SW 1271 (cell line): ENCODE measurements around the gene ABCC6.
"Not testable (repeated sequence)": the region's sequence is repeated elsewhere in the genome, so short reads cannot be mapped to it uniquely, and the experiment has no call there.

Experiments
- DNase-seq, 2 experiments: peaks; one replicate each; lab custom pipeline; 2025; lab: John Stamatoyannopoulos, UW

The ABCC6 gene

DNA sequence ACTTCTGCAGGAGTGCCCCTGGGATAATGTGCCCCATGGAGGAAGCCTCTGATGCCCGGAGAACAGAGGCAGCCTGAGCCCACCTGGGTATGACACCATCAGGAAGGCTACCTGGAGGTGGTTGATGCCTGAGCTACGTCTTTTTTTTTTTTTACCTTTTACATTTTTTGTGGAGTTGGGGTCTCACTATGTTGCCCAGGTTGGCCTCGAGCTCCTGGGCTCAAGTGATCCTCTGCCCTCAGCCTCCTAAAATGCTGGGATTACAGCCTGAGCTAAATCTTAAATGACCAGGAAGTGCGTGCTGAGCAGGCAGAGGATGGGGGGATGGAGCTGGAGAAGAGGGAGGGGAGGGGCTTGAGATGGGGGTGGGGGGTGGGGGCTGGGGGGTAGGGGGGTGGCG lies 32.7 kb downstream of the ABCC6 start:
- no peak for DNase-seq

DNA sequence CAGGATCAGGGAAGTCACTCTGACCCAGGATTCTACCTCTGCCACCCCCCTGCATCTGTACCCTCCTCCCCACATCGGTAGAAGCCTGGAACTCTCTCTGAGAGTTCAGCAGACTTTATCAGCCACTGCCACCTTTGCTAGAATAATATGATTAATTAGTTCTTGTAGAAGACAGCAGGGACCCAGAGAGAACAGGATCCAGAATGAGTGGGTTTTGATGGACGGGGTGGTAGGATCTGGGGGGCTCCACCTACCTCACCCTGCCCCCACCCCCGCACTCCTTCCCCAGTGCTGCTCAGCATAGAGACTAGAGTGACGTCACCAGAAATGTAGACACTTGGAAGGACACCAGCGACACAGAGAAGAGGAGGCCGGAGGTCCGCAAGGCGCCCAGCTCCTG lies 33.5 kb downstream of the ABCC6 start:
- DNase-seq: no peak

DNA sequence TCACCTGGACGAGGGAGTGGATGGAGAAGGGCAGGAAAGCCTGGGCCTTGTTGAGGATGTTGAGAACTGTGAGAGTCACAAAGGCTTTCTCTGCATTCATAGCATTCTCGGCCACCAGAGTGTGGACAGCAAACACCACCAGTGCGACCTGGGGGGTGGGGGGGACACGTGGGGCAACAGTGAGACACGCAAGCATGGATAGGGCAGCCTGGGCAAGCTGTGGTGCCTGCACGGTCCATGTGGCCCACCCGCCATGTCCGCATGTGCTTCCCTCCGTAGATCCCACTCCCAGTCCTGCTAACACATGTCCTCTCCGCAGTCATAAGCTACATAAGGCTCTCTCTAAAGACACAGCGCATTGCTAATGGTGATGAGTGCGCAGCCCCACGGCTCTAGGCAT lies 34.5 kb downstream of the ABCC6 start:
- no peak for DNase-seq

DNA sequence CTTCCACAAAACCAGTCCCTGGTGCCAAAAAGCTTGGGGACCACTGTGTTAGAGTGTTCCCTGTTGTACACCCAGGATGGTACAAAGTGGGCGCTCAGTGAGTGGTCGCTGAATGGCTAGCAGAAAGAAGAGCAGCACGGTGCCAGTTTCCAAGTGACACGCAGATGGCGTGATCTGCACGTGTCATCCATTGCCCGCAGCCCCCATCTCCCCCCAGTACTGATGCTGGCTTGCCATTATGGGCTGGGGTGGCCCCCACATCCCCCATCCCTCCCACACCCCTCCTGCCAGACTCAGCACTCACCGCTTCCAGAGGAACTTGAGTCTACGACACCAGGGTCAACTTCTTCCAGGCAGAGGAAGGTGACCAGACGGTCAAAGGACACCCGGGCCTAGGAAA lies 36.5 kb downstream of the ABCC6 start:
- no peak for DNase-seq

DNA sequence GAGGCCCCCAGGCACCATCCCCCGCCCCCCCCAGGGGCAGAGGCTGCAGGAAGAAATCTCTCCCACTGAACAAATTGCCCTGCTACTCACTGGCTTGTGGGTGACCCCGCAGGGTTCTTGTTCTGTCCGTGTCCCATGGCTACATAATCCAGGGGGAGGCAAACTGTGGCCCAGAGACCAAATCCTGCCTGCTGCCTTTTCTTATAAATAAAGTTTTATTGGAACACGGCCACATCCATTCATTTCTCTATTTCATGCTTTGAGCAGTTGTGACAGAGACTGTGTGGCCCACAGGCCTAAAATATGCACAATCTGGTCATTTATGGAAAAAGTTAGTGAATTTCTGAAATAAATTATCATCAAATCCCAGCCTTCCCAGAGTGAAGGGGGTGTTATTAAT lies 38.2 kb downstream of the ABCC6 start:
- DNase-seq: no peak

DNA sequence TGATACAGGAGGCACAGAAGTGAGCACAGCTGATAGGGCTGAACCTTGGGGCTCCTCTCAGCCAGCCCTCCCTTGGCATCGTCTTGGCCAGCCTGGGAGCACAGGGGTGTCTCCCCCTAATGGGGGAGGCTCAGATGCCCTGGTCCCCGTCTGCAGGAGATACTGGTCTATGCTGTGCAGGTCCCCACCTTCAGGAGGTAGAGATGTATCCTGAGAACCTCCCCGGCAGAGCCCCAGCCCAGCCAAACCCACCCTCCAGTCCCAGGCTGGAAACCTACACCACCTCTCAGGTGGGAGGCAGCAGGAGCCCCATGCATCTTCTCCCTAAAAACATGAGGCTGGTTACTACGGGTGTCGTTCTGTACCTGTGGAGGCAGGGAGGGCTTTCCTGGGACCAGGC lies 38.7 kb downstream of the ABCC6 start:
- no peak for DNase-seq

DNA sequence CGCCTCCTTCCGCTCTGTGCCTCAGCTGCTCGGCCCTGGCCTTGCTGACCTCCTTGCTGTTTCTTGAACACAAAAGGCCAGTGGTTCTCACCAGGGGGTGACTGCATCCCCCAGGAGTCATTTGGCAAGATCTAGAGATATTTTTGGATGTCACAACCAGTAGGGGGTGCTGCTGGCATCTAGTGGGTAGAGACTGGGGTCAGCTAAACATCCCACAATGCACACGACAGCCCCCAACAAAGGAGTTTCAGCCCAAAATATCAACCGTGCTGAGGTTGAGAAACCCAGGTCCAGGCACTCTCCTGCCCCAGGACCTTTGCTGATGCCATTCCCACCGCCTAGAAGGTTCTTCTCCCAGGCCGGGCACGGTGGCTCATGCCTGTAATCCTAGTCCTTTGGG lies 39.7 kb downstream of the ABCC6 start:
- DNase-seq: no peak

DNA sequence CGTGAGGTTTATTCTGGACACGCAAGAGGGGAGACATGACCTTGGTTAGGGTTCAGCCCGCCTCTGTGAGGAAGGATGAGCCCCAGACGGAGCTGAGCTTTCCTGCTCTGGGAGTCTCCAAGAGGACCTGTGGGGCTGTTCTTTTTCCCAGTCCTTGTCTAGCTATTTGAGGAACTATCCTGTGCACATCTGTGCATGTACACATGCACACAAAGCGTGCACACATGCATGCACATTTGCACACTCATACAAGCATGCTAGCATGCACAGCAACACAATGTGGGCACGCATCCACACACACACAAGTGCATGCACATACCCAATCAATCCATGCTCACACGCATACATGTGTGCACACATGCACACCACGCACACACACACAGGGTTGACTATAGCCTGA lies 40.4 kb downstream of the ABCC6 start:
- DNase-seq: no peak

DNA sequence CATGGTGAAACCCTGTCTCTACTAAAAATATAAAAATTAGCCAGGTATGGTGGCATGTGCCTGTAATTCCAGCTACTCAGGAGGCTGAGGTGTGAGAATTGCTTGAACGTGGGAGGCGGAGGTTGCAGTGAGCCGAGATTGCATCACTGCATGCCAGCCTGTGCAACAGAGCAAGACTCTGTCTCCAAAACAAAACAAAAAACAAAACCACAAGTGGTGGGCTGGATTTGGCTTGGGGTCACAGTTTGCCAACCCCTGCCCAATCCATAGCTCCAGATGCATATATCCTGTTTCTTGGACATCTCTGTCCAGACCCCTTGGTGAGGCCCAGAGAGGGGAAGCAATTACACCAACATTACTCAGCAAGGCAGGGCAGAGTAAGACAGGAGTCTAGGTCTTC lies 41.5 kb downstream of the ABCC6 start:
- not testable (repeated sequence) for DNase-seq

DNA sequence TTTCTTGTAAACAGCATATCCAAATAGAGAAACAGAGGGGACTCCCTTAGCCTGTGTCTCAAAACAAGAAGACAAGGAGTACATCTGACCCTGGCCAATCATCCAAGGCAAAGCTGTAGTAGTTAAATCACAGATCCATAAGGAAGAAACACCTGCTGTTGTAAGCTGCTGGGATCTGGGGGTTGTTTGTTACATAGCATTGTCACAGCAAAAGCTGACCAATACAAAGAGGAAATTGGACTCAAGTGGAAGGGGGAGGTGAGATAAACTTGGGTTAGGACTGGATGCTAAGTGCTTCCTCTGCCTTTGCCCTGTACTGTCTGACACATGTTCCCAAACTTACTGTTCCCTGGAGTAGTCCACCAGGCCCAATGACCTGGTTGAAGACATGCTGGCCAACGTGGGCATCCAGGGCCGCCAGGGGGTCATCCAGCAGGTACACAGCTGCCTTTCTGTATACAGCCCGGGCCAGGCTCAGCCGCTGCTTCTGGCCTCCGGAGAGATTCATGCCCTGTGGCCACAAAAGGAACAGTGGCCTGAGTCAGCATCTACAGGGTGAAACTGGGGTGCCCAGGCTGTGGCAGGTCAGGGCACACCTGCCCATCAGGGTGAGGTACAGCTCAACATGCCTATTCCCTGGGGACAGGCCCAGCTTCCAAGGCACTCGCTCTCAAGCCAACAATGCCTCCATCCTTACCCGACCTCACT lies 44.7 kb downstream of the ABCC6 start:
- DNase-seq: no peak

DNA sequence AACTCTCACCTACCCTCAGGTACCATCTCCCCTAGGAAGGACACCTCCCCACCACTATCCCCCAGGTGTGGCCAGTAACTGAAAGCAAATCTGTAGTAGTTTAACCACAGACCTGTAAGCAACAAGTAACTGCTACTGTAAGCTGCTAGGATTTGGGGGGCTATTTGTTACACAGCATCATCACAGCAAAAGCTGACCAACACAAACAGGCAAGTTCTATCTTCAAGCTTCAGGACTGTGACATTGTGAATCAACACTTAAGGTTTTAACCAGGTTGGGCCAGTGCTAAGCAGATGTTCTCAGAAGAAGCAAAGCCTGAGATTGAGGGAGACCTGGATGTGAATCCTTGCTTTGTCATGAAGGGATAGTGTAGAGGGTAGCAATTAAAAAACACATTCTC lies 47.0 kb downstream of the ABCC6 start:
- DNase-seq: no peak

DNA sequence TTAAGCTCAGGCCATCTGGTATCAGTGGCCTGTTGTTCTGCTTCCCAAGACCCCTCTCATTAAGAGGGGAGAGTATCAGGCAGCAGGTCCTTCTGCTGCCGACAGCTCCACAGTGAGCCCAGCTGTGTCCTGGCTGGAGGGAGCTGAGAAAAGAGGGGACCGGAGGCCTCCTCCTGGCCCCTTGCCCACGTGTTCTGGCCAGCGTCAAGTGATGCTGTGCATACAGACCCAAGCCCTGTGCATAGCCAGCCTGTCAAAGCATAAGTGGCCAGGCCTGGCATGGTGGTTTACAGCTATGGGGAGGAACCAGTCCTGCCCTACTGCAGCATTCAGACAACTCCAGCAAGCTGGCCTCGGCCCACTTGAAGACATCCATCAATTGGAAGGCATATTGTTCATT lies 48.0 kb downstream of the ABCC6 start:
- no peak for DNase-seq

DNA sequence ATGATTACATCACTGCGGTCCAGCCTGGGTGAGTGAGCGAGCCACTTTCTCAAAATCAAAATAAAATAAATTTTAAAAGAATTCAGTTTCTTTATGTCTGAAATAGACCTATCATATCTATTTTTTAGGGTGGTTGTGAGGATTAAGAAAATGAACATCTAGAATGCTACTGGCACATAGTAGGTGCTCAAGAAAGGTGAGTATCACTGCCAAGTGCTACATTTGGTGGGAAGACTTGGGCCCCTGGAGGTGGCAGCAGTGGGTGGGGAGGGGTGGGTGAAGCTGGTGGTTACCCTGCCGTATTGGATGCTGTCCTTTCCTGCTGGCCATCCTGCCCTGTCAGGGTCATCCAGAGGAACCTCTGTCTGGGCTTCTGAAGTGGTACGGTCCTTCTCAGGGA lies 50.3 kb downstream of the ABCC6 start:
- no peak for DNase-seq

DNA sequence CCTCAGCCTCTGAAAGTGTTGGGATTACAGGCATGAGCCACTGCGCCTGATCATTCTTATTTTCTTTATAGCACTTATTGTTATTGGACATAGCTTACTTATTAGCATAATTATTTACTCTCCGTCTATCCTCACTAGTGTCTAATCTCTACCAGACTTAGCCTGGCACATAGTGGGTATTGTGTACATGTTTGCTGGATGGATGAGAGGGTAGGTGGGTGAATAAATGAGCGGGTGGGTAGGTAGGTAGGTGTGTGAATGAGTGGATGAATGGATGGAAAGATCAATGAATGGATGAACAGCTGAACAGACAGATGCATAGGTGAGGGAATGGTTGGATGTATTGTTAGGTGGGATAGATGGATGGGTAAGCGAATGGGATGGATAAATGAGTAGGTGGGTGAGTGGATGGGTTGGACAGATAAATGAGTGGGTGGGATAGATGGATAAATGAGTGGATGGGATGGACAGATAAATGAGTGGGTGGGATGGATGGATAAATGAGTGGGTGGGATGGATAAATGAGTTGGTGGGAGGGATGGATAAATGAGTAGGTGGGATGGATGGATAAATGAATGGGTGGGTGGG lies 51.9 kb downstream of the ABCC6 start:
- no peak for DNase-seq

DNA sequence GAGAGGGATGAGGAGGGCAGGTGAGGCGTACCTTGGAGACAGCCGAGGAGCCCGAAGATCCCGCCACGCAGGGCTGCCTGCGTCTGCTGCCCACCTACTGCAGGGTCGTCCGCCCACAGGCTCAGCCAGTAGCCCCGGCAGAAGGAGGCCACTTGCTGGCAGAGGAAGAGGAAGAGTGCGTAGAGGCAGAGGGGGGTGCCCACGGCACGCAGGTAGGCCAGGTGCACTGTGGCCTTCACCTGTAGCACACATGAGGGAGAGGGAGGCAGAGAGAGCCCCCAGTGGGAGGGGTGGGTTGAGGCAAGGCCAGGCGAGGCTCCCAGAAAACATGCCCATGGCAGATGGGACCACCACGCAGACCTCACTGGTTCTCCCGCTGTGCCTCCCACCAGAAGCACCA lies 53.7 kb downstream of the ABCC6 start:
- DNase-seq: no peak

DNA sequence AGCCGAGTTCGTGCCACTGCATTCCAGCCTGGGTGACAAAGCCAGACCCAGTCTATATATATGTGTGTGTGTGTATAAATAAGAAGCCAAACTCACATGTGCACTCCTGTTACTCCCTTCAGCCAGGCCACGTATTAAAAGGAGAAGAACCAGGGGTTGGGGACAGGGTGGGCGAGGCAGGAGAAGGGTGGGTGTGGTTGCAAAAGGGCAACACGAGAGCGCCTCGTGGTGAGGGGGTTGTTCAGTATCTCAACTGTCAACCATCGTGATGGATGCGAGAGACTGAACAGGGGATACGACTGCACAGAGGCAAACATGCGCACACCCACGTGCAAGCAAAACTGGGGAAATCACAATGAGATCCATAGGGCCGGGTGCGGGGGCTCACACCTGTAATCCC lies 54.9 kb downstream of the ABCC6 start:
- no peak for DNase-seq

DNA sequence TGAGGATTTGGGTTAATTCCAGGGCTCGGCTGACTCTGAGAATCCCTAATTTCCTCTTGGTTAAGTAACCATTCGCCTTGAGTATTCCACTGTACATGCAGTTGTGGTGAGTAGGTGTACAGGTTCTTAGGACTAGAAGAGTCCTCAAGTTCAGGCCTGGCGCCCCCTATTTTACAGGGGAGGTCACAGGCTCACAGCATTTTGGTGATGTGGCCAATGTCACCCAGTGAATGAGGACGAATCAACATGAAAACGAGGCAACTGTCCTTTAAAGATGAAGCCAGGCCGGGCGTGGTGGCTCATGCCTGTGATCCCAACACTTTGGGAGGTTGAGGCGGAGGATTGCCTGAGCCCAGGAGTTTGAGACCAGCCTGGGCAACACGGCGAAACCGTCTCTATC lies 55.4 kb downstream of the ABCC6 start:
- DNase-seq: no peak

DNA sequence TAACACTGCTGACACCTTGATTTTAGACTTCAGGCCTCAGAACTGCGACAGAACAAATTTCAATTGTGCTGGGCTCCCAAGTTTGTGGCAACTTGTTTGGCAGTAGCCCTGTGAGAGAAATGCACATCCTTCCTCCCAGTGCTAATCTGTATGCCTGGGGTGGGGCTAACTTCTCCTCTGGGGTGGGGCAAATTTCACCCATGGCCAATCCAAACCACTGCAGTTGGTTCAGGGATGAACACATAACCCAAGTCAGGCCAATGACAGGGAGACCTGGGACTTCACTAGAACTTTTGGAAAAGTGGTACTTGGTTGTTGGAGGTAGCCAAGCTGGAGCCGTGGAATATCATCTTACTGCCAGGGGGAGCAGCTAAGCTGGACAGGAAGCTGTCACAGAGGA lies 56.3 kb downstream of the ABCC6 start:
- DNase-seq: no peak

DNA sequence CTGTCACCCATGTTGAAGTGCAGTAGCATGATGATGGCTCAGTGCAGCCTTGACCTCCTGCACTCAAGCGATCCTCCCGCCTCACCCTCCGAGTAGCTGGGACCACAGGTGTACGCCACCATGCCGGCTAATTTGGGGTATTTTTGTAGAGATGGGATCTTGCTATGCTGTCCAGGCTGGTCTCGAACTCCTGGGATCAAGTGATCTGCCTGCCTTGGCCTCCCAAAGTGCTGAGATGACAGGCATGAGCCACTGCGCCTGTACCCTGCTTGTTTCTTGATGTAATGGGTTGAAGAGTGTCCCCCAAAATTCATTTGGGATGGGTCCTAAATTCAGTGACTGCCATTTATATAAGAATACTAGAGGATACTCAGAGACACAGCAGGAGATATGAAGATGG lies 57.2 kb downstream of the ABCC6 start:
- no peak for DNase-seq

DNA sequence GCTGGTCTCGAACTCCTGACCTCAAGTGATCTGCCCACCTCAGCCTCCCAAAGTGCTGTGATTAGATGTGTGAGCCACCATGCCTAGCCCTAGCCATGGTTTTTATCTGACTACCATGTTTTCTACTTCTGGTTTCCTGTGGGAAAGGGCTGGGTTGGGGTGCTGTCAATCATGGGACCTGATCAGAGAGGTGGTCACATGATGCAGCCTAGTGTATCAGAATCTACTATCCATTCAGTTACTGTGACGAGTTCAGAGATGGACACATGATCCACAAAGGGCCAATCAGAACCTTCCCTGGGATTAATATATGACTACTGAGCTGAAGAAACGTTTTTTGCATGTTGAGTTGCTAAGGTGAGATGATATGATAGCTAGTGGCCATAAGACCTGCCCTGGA lies 59.1 kb downstream of the ABCC6 start:
- DNase-seq: no peak

DNA sequence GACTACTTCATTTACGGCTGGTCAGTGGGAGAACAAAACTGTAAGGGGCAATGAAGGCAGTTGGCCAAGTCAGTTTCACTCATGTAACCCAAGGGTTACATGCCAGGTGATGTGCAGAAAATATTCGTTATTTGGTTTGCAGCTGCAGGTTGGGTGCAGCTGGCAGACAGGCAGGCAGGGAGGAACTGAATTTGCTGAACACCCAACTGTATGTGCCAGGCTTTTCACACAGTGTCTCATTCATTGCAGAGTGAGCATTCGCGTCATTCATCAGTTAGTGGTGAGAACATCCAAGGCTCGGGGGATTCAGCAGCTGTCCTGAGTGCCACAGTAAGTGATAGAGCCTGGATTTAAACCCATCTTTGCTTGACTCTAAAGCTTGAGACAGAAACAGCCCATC lies 59.7 kb downstream of the ABCC6 start:
- no peak for DNase-seq

DNA sequence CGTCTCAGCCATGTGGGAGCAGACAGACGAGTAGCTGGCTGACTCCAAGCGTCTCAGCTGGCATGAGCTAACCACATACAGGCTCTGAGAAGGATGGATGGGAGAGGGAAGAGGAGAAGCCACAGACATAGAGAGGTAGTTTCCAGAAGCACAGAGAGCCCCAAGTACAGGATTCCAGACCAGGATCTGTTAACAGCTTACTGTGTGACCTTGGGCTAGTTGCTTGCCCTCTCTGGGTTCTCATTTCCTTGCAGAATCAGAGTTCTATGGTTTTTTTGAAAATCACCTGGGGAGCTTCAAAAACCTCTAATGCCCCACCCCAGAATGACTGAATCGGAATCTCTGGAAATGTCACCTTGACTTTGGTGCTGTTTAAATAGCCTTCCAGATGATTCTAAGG lies 60.2 kb downstream of the ABCC6 start:
- no peak for DNase-seq

DNA sequence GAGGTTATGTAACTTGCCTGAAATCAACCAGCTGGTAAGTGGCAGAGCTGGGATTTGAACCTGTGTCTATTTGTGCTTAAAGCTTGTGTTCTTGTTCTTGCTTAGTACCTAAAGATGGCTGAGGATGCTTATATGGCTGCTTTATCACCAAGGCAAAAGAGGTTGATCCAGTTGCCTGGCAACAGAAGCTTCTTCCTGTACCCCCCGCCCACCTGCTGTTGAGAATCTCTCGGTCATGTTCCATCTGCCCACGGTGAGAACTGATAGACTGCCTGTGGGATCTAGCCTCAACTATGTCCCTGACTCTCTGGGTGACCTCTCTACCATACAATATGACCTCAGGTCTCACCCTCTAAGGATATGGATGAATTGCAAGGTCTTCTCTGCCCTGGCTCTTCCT lies 60.7 kb downstream of the ABCC6 start:
- no peak for DNase-seq

DNA sequence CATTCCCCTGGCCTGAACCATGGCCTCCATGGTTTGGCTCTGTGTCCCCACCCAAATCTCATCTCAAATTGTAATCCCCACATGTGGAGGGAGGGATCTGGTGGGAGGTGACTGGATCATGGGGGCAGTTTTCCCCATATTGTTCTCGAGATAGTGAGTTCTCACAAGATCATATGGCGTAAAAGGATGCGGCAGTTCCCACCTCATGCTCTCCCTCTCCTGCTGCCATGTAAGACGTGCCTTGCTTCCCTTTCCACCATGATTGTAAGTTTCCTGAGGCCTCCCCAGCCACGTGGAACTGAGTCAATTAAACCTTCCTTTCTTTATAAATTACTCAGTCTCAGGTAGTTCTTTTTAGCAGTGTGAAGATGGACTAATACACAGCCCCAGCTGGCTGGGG lies 61.5 kb downstream of the ABCC6 start:
- not testable (repeated sequence) for DNase-seq
